HepG2 (cell line): Measurements from ENCODE around the gene CTXN1. TPM values are rescaled to one million over a fixed set of nuclear protein-coding genes. Genes with fewer than 3 reads are reported as not detected.

Source experiments
- HNRNPH1 ChIP-seq: fragments of 200-400 bp; formaldehyde crosslinking; optimal IDR thresholded peaks from 2 replicates; pipeline ENCODE3; 2017; ENCODE audit warnings: mild to moderate bottlenecking, low read depth, low read length
- KDM5B ChIP-seq: sonication (generic); formaldehyde crosslinking; IDR thresholded peaks from 2 replicates; pipeline ENCODE4 v1.4.0; 2020; ENCODE audit warnings: missing genetic modification reagents, mild to moderate bottlenecking, borderline replicate concordance
- KMT2B ChIP-seq: IDR thresholded peaks from 2 replicates; pipeline ENCODE4 v1.6.1; 2016; ENCODE audit warnings: missing genetic modification reagents, missing compliant biosample characterization
- RBFOX2 ChIP-seq: fragments of 200-400 bp; formaldehyde crosslinking; IDR thresholded peaks from 2 replicates; pipeline ENCODE4 v1.6.1; 2017; ENCODE audit warnings: low read depth, mild to moderate bottlenecking, low read length
- RNF2 ChIP-seq: fragments of 450-650 bp; conservative IDR thresholded peaks from 2 replicates; pipeline ENCODE4 v1.6.1; 2016; ENCODE audit warnings: low read depth
- SRY ChIP-seq: sonication (generic); formaldehyde crosslinking; IDR thresholded peaks from 2 replicates; pipeline ENCODE4 v1.8.0; 2022; ENCODE audit warnings: mild to moderate bottlenecking, missing genetic modification reagents
- ZFP36L1 ChIP-seq: sonication (generic); formaldehyde crosslinking; IDR thresholded peaks from 2 replicates; pipeline ENCODE4 v1.8.0; 2022; ENCODE audit warnings: mild to moderate bottlenecking, missing genetic modification reagents, moderate library complexity
- ZFP90 ChIP-seq: sonication (generic); formaldehyde crosslinking; IDR thresholded peaks from 2 replicates; pipeline ENCODE4 v1.8.0; 2022; ENCODE audit warnings: missing genetic modification reagents, mild to moderate bottlenecking, inconsistent platforms, borderline replicate concordance
- ZNF101 ChIP-seq: sonication (generic); formaldehyde crosslinking; IDR thresholded peaks from 2 replicates; pipeline ENCODE4 v1.4.0; 2020; ENCODE audit warnings: mild to moderate bottlenecking, low read depth, missing genetic modification reagents, borderline replicate concordance
- ZNF207 ChIP-seq: fragments of 450-650 bp; IDR thresholded peaks from 2 replicates; pipeline ENCODE4 v1.6.1; 2016; ENCODE audit warnings: antibody characterized with exemption, borderline replicate concordance
- ZNF672 ChIP-seq: sonication (generic); formaldehyde crosslinking; IDR thresholded peaks from 2 replicates; pipeline ENCODE4 v1.8.1; 2022; ENCODE audit warnings: missing genetic modification reagents
- ZNF724P ChIP-seq: sonication (generic); formaldehyde crosslinking; IDR thresholded peaks from 2 replicates; pipeline ENCODE4 v1.8.0; 2022; ENCODE audit warnings: missing genetic modification reagents, borderline replicate concordance
- ZNF776 ChIP-seq: sonication (generic); formaldehyde crosslinking; IDR thresholded peaks from 2 replicates; pipeline ENCODE4 v1.4.0; 2020; ENCODE audit warnings: mild to moderate bottlenecking, missing genetic modification reagents
- ZNF883 ChIP-seq: sonication (generic); formaldehyde crosslinking; IDR thresholded peaks from 2 replicates; pipeline ENCODE4 v1.5.1; 2020; ENCODE audit warnings: mild to moderate bottlenecking, missing genetic modification reagents; ENCODE audit errors: not compliant biosample characterization
- ZSCAN9 ChIP-seq: IDR thresholded peaks from 2 replicates; pipeline ENCODE4 v1.6.1; 2016; ENCODE audit warnings: borderline replicate concordance
- polyA plus RNA-seq, 8 experiments: library from polyadenylated mRNA; depleted of rRNA in 3 of 8; stranded (reverse) in 7 of 8; unstranded in 1 of 8; fragments of >200 nt; fragmentation: Illumina TruSeq in 4 of 8; extraction: Trizol in 4 of 8; gene quantifications; 2 replicates each; pipeline versions ENCODE4 v1.2.1 to v1.2.3, GENCODE V29; 2011 to 2016; ENCODE audit warnings: low read depth in 4 of 8, missing spikeins in 1 of 8, mixed read lengths in 1 of 8; ENCODE audit not compliant: insufficient read depth in 1 of 8
- total RNA-seq, 5 experiments: library from RNA; depleted of rRNA; stranded (reverse); fragments of >200 nt; fragmentation: Illumina TruSeq; extraction: Trizol; gene quantifications; 2 replicates each; pipeline ENCODE4 v1.2.3, GENCODE V29; 2016; ENCODE audit warnings: low read depth in 1 of 5
- TF ChIP-seq, protein P1 (sequence below): IDR thresholded peaks from 2 replicates; pipeline ENCODE4 v1.4.0; 2020; ENCODE audit warnings: mild to moderate bottlenecking, missing genetic modification reagents
- TF ChIP-seq, protein P2 (sequence below): sonication (generic); formaldehyde crosslinking; IDR thresholded peaks from 2 replicates; pipeline ENCODE4 v1.5.0; 2020; ENCODE audit warnings: missing genetic modification reagents, mild to moderate bottlenecking, borderline replicate concordance
- TF ChIP-seq, protein P3 (sequence below): sonication (generic); formaldehyde crosslinking; IDR thresholded peaks from 2 replicates; pipeline ENCODE4 v1.4.0; 2020; ENCODE audit warnings: missing genetic modification reagents
- TF ChIP-seq, protein P4 (sequence below): sonication (generic); formaldehyde crosslinking; IDR thresholded peaks from 2 replicates; pipeline ENCODE4 v1.4.0; 2020; ENCODE audit warnings: missing genetic modification reagents

CTXN1 gene
- total and polyA plus RNA-seq, 2 of the 13 experiments (the other 11 are each of a cell fraction or from before 2014, with no cell fraction given): 0.11 TPM; not detected in 1

DNA sequence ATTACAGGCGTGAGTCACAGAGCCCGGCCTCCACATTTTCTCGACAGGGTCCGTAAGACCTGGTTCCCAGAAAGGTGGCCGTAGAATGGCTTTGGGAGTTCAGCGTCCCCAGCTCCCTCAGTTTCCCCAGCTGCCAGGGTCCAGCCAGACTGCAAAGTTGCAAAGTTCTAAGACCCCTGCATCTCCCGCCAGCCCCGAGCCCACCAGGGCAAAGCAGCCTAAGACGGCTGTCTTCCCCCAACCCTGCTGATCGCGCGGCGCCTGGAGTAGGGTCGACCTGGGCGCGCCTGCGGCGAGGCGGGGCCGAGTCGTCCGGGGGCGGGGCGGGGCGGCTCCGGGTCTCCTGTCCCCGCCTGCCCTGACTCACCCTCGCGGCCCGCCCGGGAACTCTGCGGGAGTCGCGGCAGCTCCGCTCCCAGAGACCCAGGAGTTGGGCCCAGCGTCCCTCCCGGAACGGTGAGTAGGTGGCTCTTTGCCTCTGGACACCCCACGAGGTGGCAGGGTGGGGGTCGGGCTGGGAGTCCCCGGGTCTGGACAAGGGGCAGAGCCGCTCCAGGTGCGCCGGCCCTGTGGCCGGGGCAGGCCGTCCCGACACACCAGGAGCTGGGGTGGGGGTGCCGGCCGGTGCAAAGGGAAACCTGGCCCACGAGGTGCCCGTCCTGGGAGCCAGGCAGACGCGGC, 37.6 kb downstream of the CTXN1 start, which contains the start of gene LRRC8E (continued):
- TF ChIP-seq, protein P1, sequence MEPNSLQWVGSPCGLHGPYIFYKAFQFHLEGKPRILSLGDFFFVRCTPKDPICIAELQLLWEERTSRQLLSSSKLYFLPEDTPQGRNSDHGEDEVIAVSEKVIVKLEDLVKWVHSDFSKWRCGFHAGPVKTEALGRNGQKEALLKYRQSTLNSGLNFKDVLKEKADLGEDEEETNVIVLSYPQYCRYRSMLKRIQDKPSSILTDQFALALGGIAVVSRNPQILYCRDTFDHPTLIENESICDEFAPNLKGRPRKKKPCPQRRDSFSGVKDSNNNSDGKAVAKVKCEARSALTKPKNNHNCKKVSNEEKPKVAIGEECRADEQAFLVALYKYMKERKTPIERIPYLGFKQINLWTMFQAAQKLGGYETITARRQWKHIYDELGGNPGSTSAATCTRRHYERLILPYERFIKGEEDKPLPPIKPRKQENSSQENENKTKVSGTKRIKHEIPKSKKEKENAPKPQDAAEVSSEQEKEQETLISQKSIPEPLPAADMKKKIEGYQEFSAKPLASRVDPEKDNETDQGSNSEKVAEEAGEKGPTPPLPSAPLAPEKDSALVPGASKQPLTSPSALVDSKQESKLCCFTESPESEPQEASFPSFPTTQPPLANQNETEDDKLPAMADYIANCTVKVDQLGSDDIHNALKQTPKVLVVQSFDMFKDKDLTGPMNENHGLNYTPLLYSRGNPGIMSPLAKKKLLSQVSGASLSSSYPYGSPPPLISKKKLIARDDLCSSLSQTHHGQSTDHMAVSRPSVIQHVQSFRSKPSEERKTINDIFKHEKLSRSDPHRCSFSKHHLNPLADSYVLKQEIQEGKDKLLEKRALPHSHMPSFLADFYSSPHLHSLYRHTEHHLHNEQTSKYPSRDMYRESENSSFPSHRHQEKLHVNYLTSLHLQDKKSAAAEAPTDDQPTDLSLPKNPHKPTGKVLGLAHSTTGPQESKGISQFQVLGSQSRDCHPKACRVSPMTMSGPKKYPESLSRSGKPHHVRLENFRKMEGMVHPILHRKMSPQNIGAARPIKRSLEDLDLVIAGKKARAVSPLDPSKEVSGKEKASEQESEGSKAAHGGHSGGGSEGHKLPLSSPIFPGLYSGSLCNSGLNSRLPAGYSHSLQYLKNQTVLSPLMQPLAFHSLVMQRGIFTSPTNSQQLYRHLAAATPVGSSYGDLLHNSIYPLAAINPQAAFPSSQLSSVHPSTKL (CRISPR knock-in tag): peak; percentile 44
- no peak for TF ChIP-seq ZNF101 (CRISPR knock-in tag)
- peak; percentile 63; the same call in 1 of the 2 replicates for TF ChIP-seq ZFP36L1 (CRISPR knock-in tag)
- TF ChIP-seq ZNF883 (CRISPR knock-in tag): peak; percentile 54
- TF ChIP-seq SRY: peak; percentile 66; the same call in 1 of the 2 replicates
- TF ChIP-seq RNF2: no peak
- TF ChIP-seq ZFP90 (CRISPR knock-in tag): peak; percentile 52; the same call in 1 of the 2 replicates
- TF ChIP-seq ZNF776 (CRISPR knock-in tag): 0 out of 2 replicates have a peak, but pooled peaks have one; percentile 43
- TF ChIP-seq ZSCAN9 (CRISPR knock-in tag): no peak
- no peak; the same call in 1 of the 2 replicates for TF ChIP-seq KMT2B
- TF ChIP-seq ZNF207: no peak
- TF ChIP-seq, protein P2, sequence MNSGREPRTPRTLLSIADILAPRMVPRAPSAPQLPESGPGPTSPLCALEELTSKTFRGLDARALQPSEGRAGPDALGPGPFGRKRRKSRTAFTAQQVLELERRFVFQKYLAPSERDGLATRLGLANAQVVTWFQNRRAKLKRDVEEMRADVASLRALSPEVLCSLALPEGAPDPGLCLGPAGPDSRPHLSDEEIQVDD (CRISPR knock-in tag): no peak
- no peak; the same call in 1 of the 2 replicates for TF ChIP-seq ZNF724P (CRISPR knock-in tag)
- TF ChIP-seq HNRNPH1: no peak
- no peak for TF ChIP-seq ZNF672 (CRISPR knock-in tag)
- TF ChIP-seq, protein P3, sequence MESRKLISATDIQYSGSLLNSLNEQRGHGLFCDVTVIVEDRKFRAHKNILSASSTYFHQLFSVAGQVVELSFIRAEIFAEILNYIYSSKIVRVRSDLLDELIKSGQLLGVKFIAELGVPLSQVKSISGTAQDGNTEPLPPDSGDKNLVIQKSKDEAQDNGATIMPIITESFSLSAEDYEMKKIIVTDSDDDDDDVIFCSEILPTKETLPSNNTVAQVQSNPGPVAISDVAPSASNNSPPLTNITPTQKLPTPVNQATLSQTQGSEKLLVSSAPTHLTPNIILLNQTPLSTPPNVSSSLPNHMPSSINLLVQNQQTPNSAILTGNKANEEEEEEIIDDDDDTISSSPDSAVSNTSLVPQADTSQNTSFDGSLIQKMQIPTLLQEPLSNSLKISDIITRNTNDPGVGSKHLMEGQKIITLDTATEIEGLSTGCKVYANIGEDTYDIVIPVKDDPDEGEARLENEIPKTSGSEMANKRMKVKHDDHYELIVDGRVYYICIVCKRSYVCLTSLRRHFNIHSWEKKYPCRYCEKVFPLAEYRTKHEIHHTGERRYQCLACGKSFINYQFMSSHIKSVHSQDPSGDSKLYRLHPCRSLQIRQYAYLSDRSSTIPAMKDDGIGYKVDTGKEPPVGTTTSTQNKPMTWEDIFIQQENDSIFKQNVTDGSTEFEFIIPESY (CRISPR knock-in tag): no peak
- peak; percentile 69 for TF ChIP-seq RBFOX2
- TF ChIP-seq, protein P4, sequence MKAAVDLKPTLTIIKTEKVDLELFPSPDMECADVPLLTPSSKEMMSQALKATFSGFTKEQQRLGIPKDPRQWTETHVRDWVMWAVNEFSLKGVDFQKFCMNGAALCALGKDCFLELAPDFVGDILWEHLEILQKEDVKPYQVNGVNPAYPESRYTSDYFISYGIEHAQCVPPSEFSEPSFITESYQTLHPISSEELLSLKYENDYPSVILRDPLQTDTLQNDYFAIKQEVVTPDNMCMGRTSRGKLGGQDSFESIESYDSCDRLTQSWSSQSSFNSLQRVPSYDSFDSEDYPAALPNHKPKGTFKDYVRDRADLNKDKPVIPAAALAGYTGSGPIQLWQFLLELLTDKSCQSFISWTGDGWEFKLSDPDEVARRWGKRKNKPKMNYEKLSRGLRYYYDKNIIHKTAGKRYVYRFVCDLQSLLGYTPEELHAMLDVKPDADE: no peak
- no peak for TF ChIP-seq KDM5B
